Measurements from ENCODE around the gene STK10. TPM values are rescaled to one million over a fixed set of nuclear protein-coding genes. Genes with fewer than 3 reads are reported as not detected.

Gene STK10
- total and polyA plus RNA-seq, 2 of the 8 experiments (the other 6 are each of a cell fraction or from before 2014, with no cell fraction given) = 10.5 to 21.4 TPM

GRCh38 chr5:172114875-172115422 is 73.1 kb downstream of the STK10 start:
- TF ChIP-seq E2F6 (IDR thresholded peaks at IDR 0.05) (no peak), SP1 (IDR thresholded peaks at IDR 0.05; ENCODE audit: low read depth, low read length) (peak; percentile 63; the same call in 1 of the 2 replicates)
- Histone ChIP-seq H4K91ac (replicated peaks; ENCODE audit: insufficient read length, low read length) (no peak overlapping the region), H2BK5ac (ENCODE audit: low read depth, low read length) (no peak overlapping the region), H3K27ac (ENCODE audit: low read depth, low read length) (no peak overlapping the region), H2BK120ac (replicated peaks; ENCODE audit: low read depth, low read length) (no peak overlapping the region), H3K56ac (replicated peaks; ENCODE audit: insufficient read length, low read depth, low read length) (no peak overlapping the region), H3K27me3 (replicated peaks in 1 of 4; ENCODE audit: control insufficient read depth in 3 of 4, extremely low read depth in 1 of 4, insufficient read depth in 3 of 4, low read length in 3 of 4) (no peaks in the 10 kb centered on the region; a peak in 1 of 7 replicates), H3K79me1 (ENCODE audit: low read depth, low read length) (no peaks in the 10 kb centered on the region; the same call in 1 of the 2 replicates), H2BK20ac (ENCODE audit: low read length) (no peak overlapping the region), H4K5ac (ENCODE audit: insufficient read length, low read depth, low read length) (no peak overlapping the region), H3K4ac (replicated peaks; ENCODE audit: insufficient read length, low read depth, low read length) (no peak overlapping the region), H3K9me3 (ENCODE audit: insufficient read depth in 2 of 2, low read depth in 1 of 2, low read length in 1 of 2) (no peaks in the 10 kb centered on the region), H2AK5ac (ENCODE audit: low read depth, low read length) (no peak overlapping the region), H2AFZ (ENCODE audit: low read length) (no peak overlapping the region), H4K20me1 (replicated peaks in 1 of 2; ENCODE audit: control insufficient read depth in 1 of 2, insufficient read depth in 2 of 2, low read length in 2 of 2) (no peaks in the 10 kb centered on the region), H3K36me3 (ENCODE audit: control insufficient read depth in 2 of 4, insufficient read depth in 4 of 4, low read length in 3 of 4) (no peaks in the 10 kb centered on the region), H3K23me2 (ENCODE audit: low read depth, low read length) (no peaks in the 10 kb centered on the region), H3K4me3 (ENCODE audit: extremely low read depth in 1 of 4, insufficient read depth in 2 of 4, low read depth in 3 of 4, low read length in 4 of 4) (no peak overlapping the region), H3K23ac (ENCODE audit: insufficient read length) (no peak overlapping the region), H2BK15ac (ENCODE audit: low read length) (no peak overlapping the region), H4K8ac (ENCODE audit: extremely low read depth, insufficient read depth, low read length) (no peak overlapping the region), H3K79me2 (ENCODE audit: control insufficient read depth in 1 of 2, insufficient read depth in 2 of 2, low read length in 2 of 2) (no peaks in the 10 kb centered on the region), H3K18ac (ENCODE audit: extremely low read depth, low read length) (no peak overlapping the region), H3K9ac (replicated peaks in 1 of 4; ENCODE audit: extremely low read depth in 1 of 4, low read depth in 3 of 4, low read length in 3 of 4) (no peak overlapping the region), H2BK12ac (ENCODE audit: low read depth, low read length) (no peak overlapping the region), H3K14ac (ENCODE audit: insufficient read length) (no peak overlapping the region), H3K4me1 (replicated peaks in 1 of 4; ENCODE audit: control insufficient read depth in 3 of 4, insufficient read depth in 4 of 4, low read length in 3 of 4) (peaks cover 0 to 8% (median 5%) of the 10 kb centered on the region in 4 experiments; a peak in 5 of 7 replicates), H3K4me2 (ENCODE audit: insufficient read depth in 1 of 2, low read depth in 2 of 2, low read length in 2 of 2) (no peak overlapping the region)
- ChIA-PET POLR2A (ENCODE audit: partially characterized antibody) (no interaction called here), CTCF (ENCODE audit: partially characterized antibody) (interaction anchor here (1.3 to 1.9 kb wide), 2 partner anchors 8 to 201 kb away, joined by 4 to 7 read pairs; no protein-coding TSS in a partner anchor)
- no peak for DNase-seq (ENCODE audit: low read depth in 1 of 2, low spot score in 2 of 2)
- 88% methylated on average over 15 of the region's 16 CpGs; no CpG with 5 or more reads in 1 of the 2 experiments for whole genome bisulfite sequencing, 2 experiments (ENCODE audit: extremely low coverage in 1 of 2, insufficient coverage in 1 of 2, insufficient read length in 1 of 2, insufficient replicate concordance in 2 of 2, low coverage in 1 of 2, low lambda C conversion rate in 2 of 2, missing lambda C conversion rate in 1 of 2)
- no peak for FAIRE-seq

All from H1 (cell line).